Fibroblast of pulmonary artery (primary cell): Measurements from ENCODE around the gene RFTN1.

Experiments
- DNase-seq: peaks from one replicate; pipeline ENCODE4 v3.0.0-alpha.2; 2010; ENCODE audit warnings: low read depth
- H3K4me3 ChIP-seq: replicated peaks from 2 replicates; pipeline ENCODE4 v1.5.1; 2011; ENCODE audit warnings: low read depth, mild to moderate bottlenecking, control low read depth, low read length, moderate library complexity
- CTCF ChIP-seq: IDR thresholded peaks from 2 replicates; pipeline ENCODE4 v1.5.1; 2011; ENCODE audit warnings: mild to moderate bottlenecking, control low read depth, low read length, inconsistent platforms; ENCODE audit errors: missing control alignments

Gene RFTN1

DNA sequence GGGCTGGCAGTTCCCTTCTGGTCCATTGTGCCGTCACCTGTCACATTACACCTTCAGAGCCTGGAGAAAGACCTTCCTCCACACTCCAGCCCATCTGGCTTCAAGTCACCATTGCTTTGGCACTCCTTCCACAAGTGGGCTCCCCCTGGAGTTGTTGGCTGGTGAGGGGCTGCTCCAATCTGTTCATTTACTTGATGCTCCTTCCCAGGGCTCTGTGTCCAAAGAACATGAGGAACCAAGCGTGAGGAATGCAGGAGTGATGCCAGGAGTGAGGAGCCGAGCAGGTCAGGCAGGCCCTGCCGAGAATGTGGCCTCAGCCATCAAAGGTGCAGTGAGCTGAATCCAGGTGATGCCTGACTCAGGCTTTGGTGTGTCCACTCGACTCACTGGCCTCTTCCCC, 191.3 kb downstream of the RFTN1 start:
- no peak overlapping the region for H3K4me3 ChIP-seq
- TF ChIP-seq CTCF = no peak
- DNase-seq = no peak

- no peak overlapping the region for H3K4me3 ChIP-seq
- TF ChIP-seq CTCF = no peak
- no peak for DNase-seq
Measured at GRCh38 chr3:16320711-16321110, 192.8 kb downstream of the RFTN1 start.

- H3K4me3 ChIP-seq = no peak overlapping the region
- no peak for DNase-seq
- no peak for TF ChIP-seq CTCF
Measured at GRCh38 chr3:16319723-16320122, 193.8 kb downstream of the RFTN1 start.

DNA sequence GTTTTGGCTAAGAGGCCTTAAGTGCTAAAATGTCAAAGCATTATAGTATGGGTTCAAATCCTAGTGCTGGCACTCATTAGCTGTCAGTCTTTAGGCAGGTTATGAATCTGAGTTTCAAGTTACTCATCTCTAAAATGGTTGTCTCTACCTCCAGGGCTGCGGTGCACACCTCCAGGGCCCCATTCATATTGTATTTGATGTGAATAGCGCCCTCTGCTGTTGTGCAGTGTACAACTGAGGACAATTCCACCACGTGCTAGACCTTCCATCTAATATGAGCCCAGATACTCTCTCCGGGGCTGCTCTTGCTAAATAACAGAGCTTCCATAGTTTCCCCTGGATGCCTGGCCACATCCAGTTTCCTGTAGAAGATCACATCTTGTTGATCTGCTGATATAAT, 194.2 kb downstream of the RFTN1 start:
- peak; percentile 28 for DNase-seq
- H3K4me3 ChIP-seq = no peak overlapping the region
- peak; percentile 34 for TF ChIP-seq CTCF

GRCh38 chr3:16318176-16318575, 195.3 kb downstream of the RFTN1 start:
- H3K4me3 ChIP-seq = no peak overlapping the region
- peak; percentile 48 for DNase-seq
- TF ChIP-seq CTCF = no peak

DNA sequence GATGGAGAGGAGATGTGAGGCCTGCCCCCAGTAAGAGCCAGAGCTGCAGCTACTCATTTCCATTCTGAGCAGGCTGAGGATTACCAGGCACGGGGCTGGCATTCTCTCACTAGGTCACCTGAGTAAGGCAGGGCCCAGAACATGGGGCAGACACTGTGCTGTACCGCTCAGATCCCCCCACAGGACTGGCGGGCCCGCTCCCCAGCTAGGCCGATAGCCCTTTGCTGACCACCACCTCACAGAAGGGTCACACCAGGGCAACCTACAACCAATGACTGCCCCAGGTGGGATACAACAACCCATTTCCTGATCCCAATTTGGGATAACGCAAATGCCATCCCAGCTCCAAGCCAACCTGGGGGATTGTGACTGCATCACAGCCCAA, 195.9 kb downstream of the RFTN1 start:
- DNase-seq = no peak
- H3K4me3 ChIP-seq = no peak overlapping the region
- no peak for TF ChIP-seq CTCF

- no peak for DNase-seq
- H3K4me3 ChIP-seq = no peak overlapping the region
- TF ChIP-seq CTCF = no peak
Measured at GRCh38 chr3:16316847-16317560, 196.5 kb downstream of the RFTN1 start.
